HepG2 (cell line): ENCODE measurements around the gene SLC2A6. TPM values are rescaled to one million over a fixed set of nuclear protein-coding genes. Genes with fewer than 3 reads are reported as not detected.

Experiments
- ADNP ChIP-seq: sonication (generic); formaldehyde crosslinking; IDR thresholded peaks from 2 replicates; pipeline ENCODE4 v1.4.0; 2020; ENCODE audit warnings: missing genetic modification reagents
- ATF4 ChIP-seq, 2 experiments: fragments of 450-650 bp in 1 of 2; sonication (generic) in 1 of 2; formaldehyde crosslinking; IDR thresholded peaks; 2 replicates each; pipeline versions ENCODE4 v1.5.0 to v1.8.0; 2020 to 2022; ENCODE audit warnings: mild to moderate bottlenecking in 1 of 2, missing genetic modification reagents in 1 of 2
- BRF2 ChIP-seq: sonication (generic); formaldehyde crosslinking; IDR thresholded peaks from 2 replicates; pipeline ENCODE4 v1.8.1; 2022; ENCODE audit warnings: mild to moderate bottlenecking, missing genetic modification reagents
- CCDC6 ChIP-seq: sonication (generic); formaldehyde crosslinking; IDR thresholded peaks from 2 replicates; pipeline ENCODE4 v1.8.1; 2022; ENCODE audit warnings: mild to moderate bottlenecking, missing genetic modification reagents, moderate library complexity
- GABPB1 ChIP-seq: IDR thresholded peaks from 2 replicates; pipeline ENCODE4 v1.6.1; 2016; ENCODE audit warnings: mild to moderate bottlenecking, missing genetic modification reagents, moderate library complexity, missing compliant biosample characterization
- NFE2L2 ChIP-seq: fragments of 150-350 bp; IDR thresholded peaks from 2 replicates; pipeline ENCODE4 v1.6.1; 2014; ENCODE audit warnings: low read length
- SMARCC2 ChIP-seq: fragments of 450-650 bp; IDR thresholded peaks from 2 replicates; pipeline ENCODE4 v1.6.1; 2017; ENCODE audit warnings: antibody characterized with exemption, mild to moderate bottlenecking
- ZBTB21 ChIP-seq: sonication (generic); formaldehyde crosslinking; IDR thresholded peaks from 2 replicates; pipeline ENCODE4 v1.4.0; 2020; ENCODE audit warnings: missing genetic modification reagents
- ZNF101 ChIP-seq: sonication (generic); formaldehyde crosslinking; IDR thresholded peaks from 2 replicates; pipeline ENCODE4 v1.4.0; 2020; ENCODE audit warnings: mild to moderate bottlenecking, low read depth, missing genetic modification reagents, borderline replicate concordance
- polyA plus RNA-seq, 8 experiments: library from polyadenylated mRNA; depleted of rRNA in 3 of 8; stranded (reverse) in 7 of 8; unstranded in 1 of 8; fragments of >200 nt; fragmentation: Illumina TruSeq in 4 of 8; extraction: Trizol in 4 of 8; gene quantifications; 2 replicates each; pipeline versions ENCODE4 v1.2.1 to v1.2.3, GENCODE V29; 2011 to 2016; ENCODE audit warnings: low read depth in 4 of 8, missing spikeins in 1 of 8, mixed read lengths in 1 of 8; ENCODE audit not compliant: insufficient read depth in 1 of 8
- total RNA-seq, 5 experiments: library from RNA; depleted of rRNA; stranded (reverse); fragments of >200 nt; fragmentation: Illumina TruSeq; extraction: Trizol; gene quantifications; 2 replicates each; pipeline ENCODE4 v1.2.3, GENCODE V29; 2016; ENCODE audit warnings: low read depth in 1 of 5
- TF ChIP-seq, protein P1 (sequence below): sonication (generic); formaldehyde crosslinking; IDR thresholded peaks from 2 replicates; pipeline ENCODE4 v1.5.0; 2020; ENCODE audit warnings: mild to moderate bottlenecking, missing genetic modification reagents
- TF ChIP-seq, protein P2 (sequence below): sonication (generic); formaldehyde crosslinking; IDR thresholded peaks from 2 replicates; pipeline ENCODE4 v1.4.0; 2020; ENCODE audit warnings: missing genetic modification reagents, borderline replicate concordance
- TF ChIP-seq, protein P3 (sequence below): sonication (generic); formaldehyde crosslinking; IDR thresholded peaks from 2 replicates; pipeline ENCODE4 v1.9.0; 2021; ENCODE audit warnings: mild to moderate bottlenecking, missing genetic modification reagents

SLC2A6 gene
- total and polyA plus RNA-seq, 2 of the 13 experiments (the other 11 are each of a cell fraction or from before 2014, with no cell fraction given): 4.1 to 15.0 TPM

GRCh38 chr9:133485531-133486260, 6.8 kb upstream of the SLC2A6 start (continued):
- TF ChIP-seq GABPB1 (CRISPR knock-in tag) (peak; percentile 77), BRF2 (CRISPR knock-in tag) (no peak), CCDC6 (CRISPR knock-in tag) (no peak), ZNF101 (no peak), ATF4 (CRISPR knock-in tag; IDR thresholded peaks at IDR 0.05) (no peak), ZBTB21 (CRISPR knock-in tag) (no peak), NFE2L2 (no peak), ADNP (CRISPR knock-in tag) (no peak), SMARCC2 (no peak)
- TF ChIP-seq, protein P1, sequence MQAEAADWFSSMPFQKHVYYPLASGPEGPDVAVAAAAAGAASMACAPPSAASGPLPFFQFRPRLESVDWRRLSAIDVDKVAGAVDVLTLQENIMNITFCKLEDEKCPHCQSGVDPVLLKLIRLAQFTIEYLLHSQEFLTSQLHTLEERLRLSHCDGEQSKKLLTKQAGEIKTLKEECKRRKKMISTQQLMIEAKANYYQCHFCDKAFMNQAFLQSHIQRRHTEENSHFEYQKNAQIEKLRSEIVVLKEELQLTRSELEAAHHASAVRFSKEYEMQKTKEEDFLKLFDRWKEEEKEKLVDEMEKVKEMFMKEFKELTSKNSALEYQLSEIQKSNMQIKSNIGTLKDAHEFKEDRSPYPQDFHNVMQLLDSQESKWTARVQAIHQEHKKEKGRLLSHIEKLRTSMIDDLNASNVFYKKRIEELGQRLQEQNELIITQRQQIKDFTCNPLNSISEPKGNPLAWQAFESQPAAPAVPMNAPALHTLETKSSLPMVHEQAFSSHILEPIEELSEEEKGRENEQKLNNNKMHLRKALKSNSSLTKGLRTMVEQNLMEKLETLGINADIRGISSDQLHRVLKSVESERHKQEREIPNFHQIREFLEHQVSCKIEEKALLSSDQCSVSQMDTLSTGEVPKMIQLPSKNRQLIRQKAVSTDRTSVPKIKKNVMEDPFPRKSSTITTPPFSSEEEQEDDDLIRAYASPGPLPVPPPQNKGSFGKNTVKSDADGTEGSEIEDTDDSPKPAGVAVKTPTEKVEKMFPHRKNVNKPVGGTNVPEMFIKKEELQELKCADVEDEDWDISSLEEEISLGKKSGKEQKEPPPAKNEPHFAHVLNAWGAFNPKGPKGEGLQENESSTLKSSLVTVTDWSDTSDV (CRISPR knock-in tag): no peak
- TF ChIP-seq, protein P2, sequence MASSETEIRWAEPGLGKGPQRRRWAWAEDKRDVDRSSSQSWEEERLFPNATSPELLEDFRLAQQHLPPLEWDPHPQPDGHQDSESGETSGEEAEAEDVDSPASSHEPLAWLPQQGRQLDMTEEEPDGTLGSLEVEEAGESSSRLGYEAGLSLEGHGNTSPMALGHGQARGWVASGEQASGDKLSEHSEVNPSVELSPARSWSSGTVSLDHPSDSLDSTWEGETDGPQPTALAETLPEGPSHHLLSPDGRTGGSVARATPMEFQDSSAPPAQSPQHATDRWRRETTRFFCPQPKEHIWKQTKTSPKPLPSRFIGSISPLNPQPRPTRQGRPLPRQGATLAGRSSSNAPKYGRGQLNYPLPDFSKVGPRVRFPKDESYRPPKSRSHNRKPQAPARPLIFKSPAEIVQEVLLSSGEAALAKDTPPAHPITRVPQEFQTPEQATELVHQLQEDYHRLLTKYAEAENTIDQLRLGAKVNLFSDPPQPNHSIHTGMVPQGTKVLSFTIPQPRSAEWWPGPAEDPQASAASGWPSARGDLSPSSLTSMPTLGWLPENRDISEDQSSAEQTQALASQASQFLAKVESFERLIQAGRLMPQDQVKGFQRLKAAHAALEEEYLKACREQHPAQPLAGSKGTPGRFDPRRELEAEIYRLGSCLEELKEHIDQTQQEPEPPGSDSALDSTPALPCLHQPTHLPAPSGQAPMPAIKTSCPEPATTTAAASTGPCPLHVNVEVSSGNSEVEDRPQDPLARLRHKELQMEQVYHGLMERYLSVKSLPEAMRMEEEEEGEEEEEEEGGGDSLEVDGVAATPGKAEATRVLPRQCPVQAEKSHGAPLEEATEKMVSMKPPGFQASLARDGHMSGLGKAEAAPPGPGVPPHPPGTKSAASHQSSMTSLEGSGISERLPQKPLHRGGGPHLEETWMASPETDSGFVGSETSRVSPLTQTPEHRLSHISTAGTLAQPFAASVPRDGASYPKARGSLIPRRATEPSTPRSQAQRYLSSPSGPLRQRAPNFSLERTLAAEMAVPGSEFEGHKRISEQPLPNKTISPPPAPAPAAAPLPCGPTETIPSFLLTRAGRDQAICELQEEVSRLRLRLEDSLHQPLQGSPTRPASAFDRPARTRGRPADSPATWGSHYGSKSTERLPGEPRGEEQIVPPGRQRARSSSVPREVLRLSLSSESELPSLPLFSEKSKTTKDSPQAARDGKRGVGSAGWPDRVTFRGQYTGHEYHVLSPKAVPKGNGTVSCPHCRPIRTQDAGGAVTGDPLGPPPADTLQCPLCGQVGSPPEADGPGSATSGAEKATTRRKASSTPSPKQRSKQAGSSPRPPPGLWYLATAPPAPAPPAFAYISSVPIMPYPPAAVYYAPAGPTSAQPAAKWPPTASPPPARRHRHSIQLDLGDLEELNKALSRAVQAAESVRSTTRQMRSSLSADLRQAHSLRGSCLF (CRISPR knock-in tag): no peak
- TF ChIP-seq, protein P3, sequence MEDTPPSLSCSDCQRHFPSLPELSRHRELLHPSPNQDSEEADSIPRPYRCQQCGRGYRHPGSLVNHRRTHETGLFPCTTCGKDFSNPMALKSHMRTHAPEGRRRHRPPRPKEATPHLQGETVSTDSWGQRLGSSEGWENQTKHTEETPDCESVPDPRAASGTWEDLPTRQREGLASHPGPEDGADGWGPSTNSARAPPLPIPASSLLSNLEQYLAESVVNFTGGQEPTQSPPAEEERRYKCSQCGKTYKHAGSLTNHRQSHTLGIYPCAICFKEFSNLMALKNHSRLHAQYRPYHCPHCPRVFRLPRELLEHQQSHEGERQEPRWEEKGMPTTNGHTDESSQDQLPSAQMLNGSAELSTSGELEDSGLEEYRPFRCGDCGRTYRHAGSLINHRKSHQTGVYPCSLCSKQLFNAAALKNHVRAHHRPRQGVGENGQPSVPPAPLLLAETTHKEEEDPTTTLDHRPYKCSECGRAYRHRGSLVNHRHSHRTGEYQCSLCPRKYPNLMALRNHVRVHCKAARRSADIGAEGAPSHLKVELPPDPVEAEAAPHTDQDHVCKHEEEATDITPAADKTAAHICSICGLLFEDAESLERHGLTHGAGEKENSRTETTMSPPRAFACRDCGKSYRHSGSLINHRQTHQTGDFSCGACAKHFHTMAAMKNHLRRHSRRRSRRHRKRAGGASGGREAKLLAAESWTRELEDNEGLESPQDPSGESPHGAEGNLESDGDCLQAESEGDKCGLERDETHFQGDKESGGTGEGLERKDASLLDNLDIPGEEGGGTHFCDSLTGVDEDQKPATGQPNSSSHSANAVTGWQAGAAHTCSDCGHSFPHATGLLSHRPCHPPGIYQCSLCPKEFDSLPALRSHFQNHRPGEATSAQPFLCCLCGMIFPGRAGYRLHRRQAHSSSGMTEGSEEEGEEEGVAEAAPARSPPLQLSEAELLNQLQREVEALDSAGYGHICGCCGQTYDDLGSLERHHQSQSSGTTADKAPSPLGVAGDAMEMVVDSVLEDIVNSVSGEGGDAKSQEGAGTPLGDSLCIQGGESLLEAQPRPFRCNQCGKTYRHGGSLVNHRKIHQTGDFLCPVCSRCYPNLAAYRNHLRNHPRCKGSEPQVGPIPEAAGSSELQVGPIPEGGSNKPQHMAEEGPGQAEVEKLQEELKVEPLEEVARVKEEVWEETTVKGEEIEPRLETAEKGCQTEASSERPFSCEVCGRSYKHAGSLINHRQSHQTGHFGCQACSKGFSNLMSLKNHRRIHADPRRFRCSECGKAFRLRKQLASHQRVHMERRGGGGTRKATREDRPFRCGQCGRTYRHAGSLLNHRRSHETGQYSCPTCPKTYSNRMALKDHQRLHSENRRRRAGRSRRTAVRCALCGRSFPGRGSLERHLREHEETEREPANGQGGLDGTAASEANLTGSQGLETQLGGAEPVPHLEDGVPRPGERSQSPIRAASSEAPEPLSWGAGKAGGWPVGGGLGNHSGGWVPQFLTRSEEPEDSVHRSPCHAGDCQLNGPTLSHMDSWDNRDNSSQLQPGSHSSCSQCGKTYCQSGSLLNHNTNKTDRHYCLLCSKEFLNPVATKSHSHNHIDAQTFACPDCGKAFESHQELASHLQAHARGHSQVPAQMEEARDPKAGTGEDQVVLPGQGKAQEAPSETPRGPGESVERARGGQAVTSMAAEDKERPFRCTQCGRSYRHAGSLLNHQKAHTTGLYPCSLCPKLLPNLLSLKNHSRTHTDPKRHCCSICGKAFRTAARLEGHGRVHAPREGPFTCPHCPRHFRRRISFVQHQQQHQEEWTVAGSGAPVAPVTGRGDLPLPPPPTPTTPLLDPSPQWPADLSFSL (CRISPR knock-in tag): no peak
